Activated naive CD4-positive, alpha-beta T cell treated with anti-CD3 and anti-CD28 coated beads for 36 hours (primary cell): Measurements from ENCODE around the gene SVOPL. TPM values are rescaled to one million over a fixed set of nuclear protein-coding genes. Genes with fewer than 3 reads are reported as not detected.

Experiments used
- CTCF ChIA-PET: fragments of 350-600 bp; sonication (Branson Sonifier 250); formaldehyde crosslinking; loops from one replicate; lab custom pipeline; 2021; ENCODE audit warnings: antibody characterized with exemption; lab: Charles Lee
- DNase-seq: peaks from one replicate; pipeline ENCODE4 v3.0.0-alpha.2; 2020
- H3K27ac Mint-ChIP-seq: one replicate; pipeline ENCODE4 v1.8.0; 2021; ENCODE audit warnings: mild to moderate bottlenecking, mixed read lengths
- H3K27me3 Mint-ChIP-seq: one replicate; pipeline ENCODE4 v1.8.0; 2021; ENCODE audit warnings: low read depth, mixed read lengths
- H3K36me3 Mint-ChIP-seq: one replicate; pipeline ENCODE4 v1.8.0; 2021; ENCODE audit warnings: low read depth, mixed read lengths
- H3K4me1 Mint-ChIP-seq: one replicate; pipeline ENCODE4 v1.8.0; 2021; ENCODE audit warnings: low read depth, mixed read lengths
- H3K4me3 Mint-ChIP-seq: one replicate; pipeline ENCODE4 v1.8.0; 2021; ENCODE audit warnings: mild to moderate bottlenecking, moderate library complexity, mixed read lengths
- H3K9me3 Mint-ChIP-seq: one replicate; pipeline ENCODE4 v1.8.0; 2021; ENCODE audit warnings: mixed read lengths
- intact Hi-C: fragments of 100-400 bp; cut with micrococcal nuclease; formaldehyde crosslinking; loops from one replicate; pipeline ENCODE4 v1.15.1; 2023
- total RNA-seq, 2 experiments: library from RNA; stranded (reverse); gene quantifications; one replicate each; pipeline ENCODE4 v1.2.3, GENCODE V29; 2021

SVOPL gene
- total RNA-seq, 2 experiments from 2014 or later: not detected

- H3K4me3 Mint-ChIP-seq: no peak overlapping the region
- H3K36me3 Mint-ChIP-seq: peaks cover 78% of the 10 kb centered on the region
- peaks cover 46% of the 10 kb centered on the region for H3K9me3 Mint-ChIP-seq
- H3K4me1 Mint-ChIP-seq: no peaks in the 10 kb centered on the region
- CTCF ChIA-PET: no interaction called here
- H3K27ac Mint-ChIP-seq: no peak overlapping the region
- H3K27me3 Mint-ChIP-seq: no peaks in the 10 kb centered on the region
- intact Hi-C loops: no loop called here
- no peak for DNase-seq
Measured at GRCh38 chr7:138565071-138565450, 136.1 kb downstream of the SVOPL start.

DNA sequence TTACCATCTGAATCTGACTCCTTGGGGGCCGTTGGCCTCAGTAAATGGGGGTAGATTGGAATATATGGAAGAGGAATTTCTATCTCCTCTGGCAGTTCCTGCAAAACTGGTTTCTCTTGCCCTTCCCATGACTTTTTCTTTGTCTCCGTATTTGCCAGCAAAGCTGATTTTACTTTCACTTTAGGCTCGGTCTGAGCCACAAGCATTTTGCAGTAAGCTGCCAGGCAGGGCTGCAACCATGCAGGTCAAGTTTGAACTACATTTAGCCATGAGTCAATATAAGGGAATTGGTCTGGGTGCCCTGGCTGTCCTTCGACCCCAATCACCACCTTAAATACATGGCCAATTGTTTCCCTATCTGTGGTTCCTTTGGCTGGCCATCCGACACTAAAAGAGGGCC is 136.8 kb downstream of the SVOPL start:
- DNase-seq: no peak
- Mint-ChIP-seq H3K27ac (no peak overlapping the region), H3K4me1 (no peaks in the 10 kb centered on the region), H3K4me3 (no peak overlapping the region), H3K9me3 (peaks cover 48% of the 10 kb centered on the region), H3K36me3 (peaks cover 84% of the 10 kb centered on the region), H3K27me3 (no peaks in the 10 kb centered on the region)
- CTCF ChIA-PET: interaction anchor here (0.6 kb wide), 1 partner anchor 174 kb away, joined by 3 read pairs; no protein-coding TSS in a partner anchor
- intact Hi-C loops: no loop called here

- intact Hi-C loops: no loop called here
- peaks cover 50% of the 10 kb centered on the region for H3K9me3 Mint-ChIP-seq
- no peak overlapping the region for H3K27ac Mint-ChIP-seq
- H3K4me1 Mint-ChIP-seq: no peaks in the 10 kb centered on the region
- H3K36me3 Mint-ChIP-seq: peaks cover 84% of the 10 kb centered on the region
- no peak overlapping the region for H3K4me3 Mint-ChIP-seq
- no peak for DNase-seq
- H3K27me3 Mint-ChIP-seq: no peaks in the 10 kb centered on the region
- CTCF ChIA-PET: interaction anchor here (0.6 kb wide), 1 partner anchor 175 kb away, joined by 3 read pairs; no protein-coding TSS in a partner anchor
Measured at GRCh38 chr7:138563808-138564207, 137.4 kb downstream of the SVOPL start.

- Mint-ChIP-seq H3K36me3 (peaks cover 95% of the 10 kb centered on the region), H3K27ac (no peak overlapping the region), H3K9me3 (peaks cover 62% of the 10 kb centered on the region), H3K4me3 (no peak overlapping the region), H3K27me3 (no peaks in the 10 kb centered on the region), H3K4me1 (no peaks in the 10 kb centered on the region)
- CTCF ChIA-PET: no interaction called here
- no peak for DNase-seq
- intact Hi-C loops: no loop called here
Measured at GRCh38 chr7:138559448-138559847, 141.7 kb downstream of the SVOPL start.

DNA sequence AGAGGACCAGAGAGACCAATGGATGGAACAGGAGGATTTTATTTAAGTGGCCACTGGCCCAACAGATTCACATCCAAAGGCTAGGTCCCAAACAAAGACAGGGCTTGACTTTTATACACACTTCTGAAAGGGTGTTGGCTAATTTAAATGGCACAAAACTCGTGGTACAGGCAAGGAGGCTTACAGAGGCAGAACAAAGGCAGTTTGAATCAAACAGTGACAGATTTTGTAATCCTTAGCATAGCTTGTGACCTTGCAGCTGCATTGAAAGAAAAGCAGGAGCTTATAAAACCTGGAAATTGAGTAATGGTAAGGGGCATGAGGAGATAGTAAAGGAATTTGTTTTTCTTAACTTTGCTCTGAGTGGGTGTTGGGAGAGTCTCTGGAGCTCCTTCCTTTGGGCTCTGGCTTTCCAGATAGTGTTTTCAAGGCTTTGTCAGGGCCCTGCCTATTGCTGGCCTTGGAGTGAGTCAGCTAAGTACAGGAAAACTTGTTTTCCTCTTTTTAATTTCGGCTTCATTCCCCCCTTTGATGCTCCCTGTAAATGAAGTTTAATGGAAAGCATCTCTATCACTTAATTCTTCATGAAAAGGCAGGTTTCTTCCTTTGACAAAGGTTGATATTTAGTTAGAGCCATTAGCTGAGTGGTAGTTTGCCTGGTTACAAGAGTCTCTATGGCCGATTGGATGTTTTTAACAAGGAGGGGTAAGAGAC is 144.2 kb downstream of the SVOPL start:
- H3K27me3 Mint-ChIP-seq: no peaks in the 10 kb centered on the region
- no peak for DNase-seq
- H3K9me3 Mint-ChIP-seq: peaks cover 55% of the 10 kb centered on the region
- H3K36me3 Mint-ChIP-seq: peaks cover 94% of the 10 kb centered on the region
- intact Hi-C loops: no loop called here
- CTCF ChIA-PET: no interaction called here
- H3K4me1 Mint-ChIP-seq: no peaks in the 10 kb centered on the region
- H3K4me3 Mint-ChIP-seq: no peak overlapping the region
- H3K27ac Mint-ChIP-seq: no peak overlapping the region

DNA sequence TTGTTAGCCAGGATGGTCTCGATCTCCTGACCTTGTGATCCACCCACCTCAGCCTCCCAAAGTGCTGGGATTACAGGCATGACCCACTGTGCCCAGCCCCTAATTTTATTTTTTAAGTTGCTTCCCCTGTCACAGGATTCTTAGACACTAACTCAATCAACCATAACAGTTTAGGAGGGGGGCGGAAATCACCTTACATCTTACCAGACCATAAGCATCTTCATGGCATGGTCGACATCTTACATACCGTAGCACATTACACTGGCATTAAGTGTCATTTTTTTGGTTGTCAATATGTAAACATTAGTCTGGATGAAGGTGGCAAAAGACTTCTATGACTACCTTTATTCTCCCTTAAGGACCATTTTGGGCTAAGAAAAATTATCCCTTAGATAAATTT is 145.5 kb downstream of the SVOPL start:
- DNase-seq: no peak
- Mint-ChIP-seq H3K4me1 (no peaks in the 10 kb centered on the region), H3K36me3 (peaks cover 88% of the 10 kb centered on the region), H3K27ac (no peak overlapping the region), H3K27me3 (no peaks in the 10 kb centered on the region), H3K9me3 (peaks cover 50% of the 10 kb centered on the region), H3K4me3 (no peak overlapping the region)
- intact Hi-C loops: no loop called here
- CTCF ChIA-PET: no interaction called here

GRCh38 chr7:138554674-138555073 is 146.5 kb downstream of the SVOPL start:
- Mint-ChIP-seq H3K27ac (no peak overlapping the region), H3K27me3 (no peaks in the 10 kb centered on the region), H3K36me3 (peaks cover 87% of the 10 kb centered on the region), H3K4me1 (no peaks in the 10 kb centered on the region), H3K9me3 (peaks cover 50% of the 10 kb centered on the region), H3K4me3 (no peak overlapping the region)
- intact Hi-C loops: no loop called here
- CTCF ChIA-PET: no interaction called here
- no peak for DNase-seq

DNA sequence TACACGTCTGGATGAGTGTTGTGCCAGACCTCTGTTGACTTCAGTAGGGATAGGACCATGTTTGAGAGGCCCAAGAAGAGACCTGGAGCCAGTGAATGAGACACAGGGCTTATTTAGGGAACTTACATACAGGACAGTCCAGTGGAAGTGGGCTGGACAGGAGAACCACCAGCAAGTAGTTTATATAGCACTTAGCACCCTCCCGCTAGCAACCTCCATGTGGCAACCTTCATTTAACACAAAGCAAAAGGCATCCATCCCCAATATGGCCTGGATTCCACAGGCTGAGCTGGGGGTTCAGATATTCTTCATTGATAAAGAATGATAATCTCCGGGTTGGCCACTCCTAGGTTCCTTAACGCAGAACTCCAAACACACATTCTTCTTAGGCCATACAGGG is 147.4 kb downstream of the SVOPL start:
- no peak overlapping the region for H3K27ac Mint-ChIP-seq
- intact Hi-C loops: no loop called here
- CTCF ChIA-PET: interaction anchor here (0.6 kb wide), 1 partner anchor 184 kb away, joined by 3 read pairs; no protein-coding TSS in a partner anchor
- H3K4me1 Mint-ChIP-seq: no peaks in the 10 kb centered on the region
- H3K36me3 Mint-ChIP-seq: peaks cover 86% of the 10 kb centered on the region
- no peak for DNase-seq
- no peak overlapping the region for H3K4me3 Mint-ChIP-seq
- H3K9me3 Mint-ChIP-seq: peaks cover 47% of the 10 kb centered on the region
- no peaks in the 10 kb centered on the region for H3K27me3 Mint-ChIP-seq

- intact Hi-C loops: no loop called here
- Mint-ChIP-seq H3K9me3 (peaks cover 26% of the 10 kb centered on the region), H3K36me3 (peaks cover 77% of the 10 kb centered on the region), H3K27me3 (no peaks in the 10 kb centered on the region), H3K4me1 (no peaks in the 10 kb centered on the region), H3K27ac (no peak overlapping the region), H3K4me3 (no peak overlapping the region)
- DNase-seq: no peak
- CTCF ChIA-PET: no interaction called here
Measured at GRCh38 chr7:138551102-138551501, 150.1 kb downstream of the SVOPL start.

DNA sequence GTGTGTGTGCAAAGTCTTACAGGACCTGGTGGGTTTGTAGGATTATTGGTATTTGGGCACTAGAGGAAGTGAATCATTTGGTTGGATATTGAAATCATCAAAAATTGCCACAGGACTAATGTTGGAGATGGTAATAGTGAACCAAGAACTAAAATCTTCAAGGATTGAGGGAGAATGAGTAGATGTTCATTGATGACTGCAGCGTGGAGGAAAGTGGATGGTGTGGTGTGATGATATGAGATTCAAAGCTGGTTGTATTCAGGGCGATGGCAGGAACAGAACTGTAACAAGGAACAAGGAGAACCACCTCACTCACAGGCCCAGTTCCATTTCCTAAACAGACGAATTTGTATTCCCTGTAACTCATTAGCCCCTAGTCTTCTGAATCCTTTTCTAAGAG is 150.8 kb downstream of the SVOPL start:
- intact Hi-C loops: no loop called here
- peaks cover 79% of the 10 kb centered on the region for H3K36me3 Mint-ChIP-seq

GRCh38 chr7:138549082-138549481 is 152.1 kb downstream of the SVOPL start:
- intact Hi-C loops: no loop called here
- DNase-seq: no peak
- no peak overlapping the region for H3K4me3 Mint-ChIP-seq
- peaks cover 25% of the 10 kb centered on the region for H3K9me3 Mint-ChIP-seq
- no peak overlapping the region for H3K27ac Mint-ChIP-seq
- H3K27me3 Mint-ChIP-seq: no peaks in the 10 kb centered on the region
- H3K4me1 Mint-ChIP-seq: no peaks in the 10 kb centered on the region
- CTCF ChIA-PET: interaction anchor here (0.6 kb wide), 1 partner anchor 645 kb away, joined by 3 read pairs; no protein-coding TSS in a partner anchor
- H3K36me3 Mint-ChIP-seq: peaks cover 80% of the 10 kb centered on the region

More for the DNA sequence above, 150.8 kb downstream of the SVOPL start:
- no peak overlapping the region for H3K27ac Mint-ChIP-seq
- H3K9me3 Mint-ChIP-seq: peaks cover 25% of the 10 kb centered on the region
- H3K4me3 Mint-ChIP-seq: no peak overlapping the region
- DNase-seq: no peak
- H3K27me3 Mint-ChIP-seq: no peaks in the 10 kb centered on the region
- H3K4me1 Mint-ChIP-seq: no peaks in the 10 kb centered on the region
- CTCF ChIA-PET: no interaction called here

GRCh38 chr7:138546829-138547228 is 154.3 kb downstream of the SVOPL start:
- intact Hi-C loops: no loop called here
- H3K27ac Mint-ChIP-seq: no peak overlapping the region
- peaks cover 6% of the 10 kb centered on the region for H3K4me1 Mint-ChIP-seq

DNA sequence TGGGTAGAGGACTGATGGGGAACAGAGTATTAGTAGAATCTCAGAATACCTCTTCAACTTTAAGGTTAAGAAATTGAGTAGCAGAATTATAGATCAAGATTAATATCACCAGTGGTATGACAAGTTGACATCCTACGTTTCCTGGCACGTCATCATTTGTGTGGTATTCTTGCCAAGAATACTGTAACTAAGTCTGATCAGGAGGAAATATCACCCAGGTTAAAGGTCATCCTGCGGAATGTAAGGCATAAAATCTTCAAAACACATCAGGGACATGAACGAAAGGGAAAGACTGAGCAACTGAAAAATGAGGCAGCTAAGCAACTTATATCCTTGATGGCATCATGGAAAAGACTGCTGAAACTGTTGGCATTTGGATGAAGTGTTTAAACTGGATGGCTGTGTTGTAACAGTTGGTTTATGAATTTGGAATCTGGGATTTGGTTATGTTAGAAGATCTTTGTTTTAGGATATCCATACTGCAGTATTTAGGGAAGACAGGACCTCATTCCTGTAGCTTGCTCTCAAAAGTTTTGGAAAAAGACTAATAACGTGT is 155.0 kb downstream of the SVOPL start:
- Mint-ChIP-seq H3K4me3 (no peak overlapping the region), H3K4me1 (peaks cover 8% of the 10 kb centered on the region), H3K27me3 (no peaks in the 10 kb centered on the region), H3K9me3 (peaks cover 12% of the 10 kb centered on the region), H3K27ac (no peak overlapping the region), H3K36me3 (peaks cover 71% of the 10 kb centered on the region)
- CTCF ChIA-PET: no interaction called here
- intact Hi-C loops: no loop called here
- DNase-seq: no peak

More at GRCh38 chr7:138546829-138547228, 154.3 kb downstream of the SVOPL start:
- peaks cover 13% of the 10 kb centered on the region for H3K9me3 Mint-ChIP-seq
- DNase-seq: no peak
- no peaks in the 10 kb centered on the region for H3K27me3 Mint-ChIP-seq
- H3K4me3 Mint-ChIP-seq: no peak overlapping the region
- CTCF ChIA-PET: no interaction called here
- H3K36me3 Mint-ChIP-seq: peaks cover 69% of the 10 kb centered on the region
